SIG-M5 (cell line): ENCODE measurements around the gene DIO2.

Source experiments
- DNase-seq: peaks from one replicate; lab custom pipeline; 2025; lab: John Stamatoyannopoulos, UW

Gene DIO2

DNA sequence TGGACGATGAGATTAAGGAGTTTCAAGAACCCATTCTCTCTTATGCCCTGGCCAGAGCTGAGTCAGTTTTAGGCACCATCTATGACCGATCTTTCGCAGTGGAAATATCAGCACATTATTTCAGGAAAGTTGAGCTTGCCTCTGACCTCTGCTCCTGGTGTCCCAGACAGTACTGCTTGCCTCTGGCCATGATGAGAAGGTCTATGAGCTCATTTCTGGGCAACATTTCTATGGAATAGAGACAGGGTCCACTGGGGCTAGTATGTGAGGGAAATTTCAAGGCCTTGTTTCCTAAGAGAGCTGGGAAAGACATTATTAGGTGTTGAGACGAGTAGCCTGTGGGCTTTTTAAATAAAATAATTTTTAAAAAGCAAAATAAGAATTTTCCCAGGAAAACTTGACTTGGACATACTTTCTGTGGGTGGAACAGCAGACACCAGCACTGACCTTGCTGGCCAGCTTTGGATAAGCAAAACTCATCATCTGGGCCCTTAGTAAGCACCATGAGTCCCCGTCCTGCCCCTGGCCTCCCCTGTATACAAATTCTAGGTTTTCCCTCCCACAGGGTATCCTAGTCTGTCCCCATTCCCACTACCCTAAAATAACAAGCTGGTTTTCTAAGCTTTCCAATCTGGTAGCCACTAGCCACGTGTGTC lies 43.4 kb downstream of the DIO2 start:
- no peak for DNase-seq

DNA sequence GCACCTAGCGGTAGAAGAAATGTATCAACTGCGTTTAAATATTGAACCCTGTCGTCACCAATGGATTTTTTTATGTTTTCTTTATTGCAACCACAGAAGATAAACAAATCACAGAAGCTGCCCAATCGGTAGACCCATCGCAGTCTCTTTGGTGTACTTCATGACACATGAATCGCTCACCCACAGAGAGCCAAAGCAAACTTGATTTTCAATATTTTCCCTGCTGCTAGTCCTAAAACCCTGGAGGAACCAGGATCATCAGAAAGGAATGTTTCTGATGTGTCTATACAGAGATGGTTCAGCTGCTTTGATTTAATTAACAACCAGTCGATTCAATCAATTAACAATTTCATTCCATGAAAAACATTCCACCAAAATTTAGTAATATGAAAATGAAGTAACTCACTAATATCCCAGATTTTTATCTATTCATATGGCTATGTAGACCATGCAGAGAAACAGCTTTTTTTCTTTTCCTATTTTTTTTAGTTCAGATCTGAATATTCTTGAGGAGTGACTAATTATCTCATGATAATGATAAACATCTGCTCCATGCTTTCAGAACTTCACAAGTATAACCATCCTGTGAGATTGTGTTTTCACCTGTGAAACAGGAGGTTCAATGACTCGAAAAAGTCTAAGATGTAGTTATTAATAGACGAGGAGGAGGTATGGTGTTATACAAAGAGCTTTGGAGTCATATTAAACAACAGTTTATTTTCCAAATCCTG lies 46.1 kb downstream of the DIO2 start:
- no peak for DNase-seq

DNA sequence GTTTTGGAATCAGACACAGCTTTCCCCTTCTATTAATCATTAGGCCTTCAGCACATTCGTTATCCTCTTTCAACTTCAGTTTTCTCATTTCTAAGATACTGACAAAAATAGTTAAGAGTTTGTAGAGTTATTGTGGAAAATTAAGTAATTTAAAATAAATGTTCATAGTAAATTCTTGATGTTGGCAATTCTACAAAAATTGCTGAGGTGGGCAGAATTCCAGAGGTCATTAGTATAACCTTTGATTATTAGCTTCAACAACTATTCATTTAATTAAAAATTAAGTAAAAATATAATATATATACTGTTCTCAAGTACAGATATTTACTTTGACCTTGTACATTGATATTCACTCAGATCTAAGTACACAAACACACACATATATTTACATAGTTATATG lies 58.5 kb downstream of the DIO2 start:
- DNase-seq = no peak

DNA sequence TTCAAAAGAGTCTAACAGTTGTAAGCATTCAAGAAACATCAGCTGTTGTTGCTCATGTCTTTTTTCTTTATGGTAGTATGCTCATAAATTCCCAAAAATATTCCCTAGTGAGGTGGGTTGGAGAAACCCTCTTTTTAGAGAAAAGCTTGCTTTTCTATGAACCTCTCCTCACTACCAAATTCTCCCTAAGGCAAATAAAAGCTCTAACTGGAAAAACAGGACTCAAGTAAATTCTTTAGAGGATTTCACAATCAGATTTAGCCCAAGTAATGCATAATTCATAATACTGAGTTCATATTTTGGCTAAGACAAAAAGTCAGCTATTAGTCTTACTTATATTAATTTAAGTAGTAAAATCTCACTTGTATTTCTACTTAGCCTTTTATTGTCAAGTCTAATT lies 59.1 kb downstream of the DIO2 start:
- DNase-seq = no peak

DNA sequence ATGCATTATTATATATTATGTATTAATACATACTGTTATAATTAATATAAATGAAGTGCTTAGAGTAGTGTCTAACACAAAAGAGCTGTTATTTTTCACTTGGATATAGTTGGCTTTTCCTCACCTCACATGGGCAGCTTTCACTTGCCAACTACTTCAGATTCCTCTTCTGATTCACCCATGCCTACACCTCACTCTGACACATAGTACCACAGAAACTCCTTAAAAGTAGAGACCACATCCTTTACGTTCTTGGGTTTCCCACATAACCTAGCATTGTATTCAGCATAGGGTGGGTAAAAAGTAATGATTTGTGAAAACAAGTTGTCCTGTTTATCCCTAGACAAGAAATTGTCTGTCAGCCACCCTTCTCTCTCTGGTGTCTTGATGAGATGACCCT lies 61.0 kb downstream of the DIO2 start:
- DNase-seq = no peak
